ENCODE data around the gene KPNA6.

Gene KPNA6

DNA sequence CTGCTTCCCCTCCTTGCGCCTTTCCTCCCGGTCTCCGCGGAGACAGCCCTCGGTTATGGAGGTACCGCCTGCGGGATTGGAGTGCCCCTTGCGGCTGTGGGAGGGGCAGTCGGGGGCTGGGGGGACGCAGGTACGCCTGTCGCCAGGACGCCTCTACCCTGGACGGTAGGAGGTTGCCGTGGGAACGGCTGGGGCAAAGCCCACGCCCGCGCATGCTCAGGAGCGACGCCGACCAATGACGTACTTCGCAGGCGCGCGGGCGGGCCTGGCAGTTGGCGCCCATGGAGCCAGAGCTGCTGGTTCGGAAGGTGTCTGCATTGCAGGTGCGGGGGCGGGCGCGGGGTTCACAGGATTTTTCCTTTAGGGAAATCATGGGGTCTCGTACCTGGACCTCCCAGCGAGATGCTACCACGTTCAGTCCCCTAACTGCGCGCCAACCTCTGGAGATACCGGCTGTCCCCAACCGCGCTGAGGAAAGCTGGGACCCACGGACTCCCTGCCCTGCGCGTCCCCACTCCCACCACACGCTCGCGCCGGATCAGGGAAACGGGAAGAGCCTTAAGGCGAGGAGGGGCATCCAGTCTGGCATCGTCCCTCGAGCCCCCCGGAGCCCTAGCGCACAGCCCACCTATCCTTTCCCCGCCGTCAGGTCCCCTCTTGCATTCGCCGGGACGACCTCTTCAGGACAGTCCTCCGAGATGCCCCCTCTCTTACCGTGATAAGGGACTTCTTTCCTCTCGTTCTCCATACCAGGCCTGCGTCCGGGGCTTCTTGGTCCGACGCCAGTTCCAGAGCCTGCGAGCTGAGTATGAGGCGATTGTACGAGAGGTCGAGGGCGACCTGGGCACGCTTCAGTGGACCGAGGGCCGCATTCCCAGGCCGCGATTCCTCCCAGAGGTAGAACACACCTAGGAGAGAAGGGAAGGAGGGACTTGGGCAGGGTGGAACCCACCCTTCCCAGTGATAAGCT, 97.8 kb downstream of the KPNA6 start, which contains the start of gene IQCC:
Gene IQCC (plus strand): TSS at position 271 of the 970 bp plus-strand sequence. CDS start 11 bp downstream, at position 282.
- CTCF ChIA-PET: interaction anchor here (0.7 to 4.1 kb wide), 4 partner anchors 10 to 43 kb away, joined by 3 to 39 read pairs (median 3); no protein-coding TSS in a partner anchor
- TF ChIP-seq, protein P1, sequence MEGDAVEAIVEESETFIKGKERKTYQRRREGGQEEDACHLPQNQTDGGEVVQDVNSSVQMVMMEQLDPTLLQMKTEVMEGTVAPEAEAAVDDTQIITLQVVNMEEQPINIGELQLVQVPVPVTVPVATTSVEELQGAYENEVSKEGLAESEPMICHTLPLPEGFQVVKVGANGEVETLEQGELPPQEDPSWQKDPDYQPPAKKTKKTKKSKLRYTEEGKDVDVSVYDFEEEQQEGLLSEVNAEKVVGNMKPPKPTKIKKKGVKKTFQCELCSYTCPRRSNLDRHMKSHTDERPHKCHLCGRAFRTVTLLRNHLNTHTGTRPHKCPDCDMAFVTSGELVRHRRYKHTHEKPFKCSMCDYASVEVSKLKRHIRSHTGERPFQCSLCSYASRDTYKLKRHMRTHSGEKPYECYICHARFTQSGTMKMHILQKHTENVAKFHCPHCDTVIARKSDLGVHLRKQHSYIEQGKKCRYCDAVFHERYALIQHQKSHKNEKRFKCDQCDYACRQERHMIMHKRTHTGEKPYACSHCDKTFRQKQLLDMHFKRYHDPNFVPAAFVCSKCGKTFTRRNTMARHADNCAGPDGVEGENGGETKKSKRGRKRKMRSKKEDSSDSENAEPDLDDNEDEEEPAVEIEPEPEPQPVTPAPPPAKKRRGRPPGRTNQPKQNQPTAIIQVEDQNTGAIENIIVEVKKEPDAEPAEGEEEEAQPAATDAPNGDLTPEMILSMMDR (IDR thresholded peaks at IDR 0.05; ENCODE audit: control extremely low read depth, extremely low read depth, low read depth, missing control alignments): no peak
- peak; percentile 95 for DNase-seq (ENCODE audit: extremely low spot score)
- POLR2A ChIA-PET: interaction anchor here (0.6 to 1.7 kb wide), 2 partner anchors 127 to 130 kb away, joined by 5 to 7 read pairs; partner anchors contain the start of gene MARCKSL1

DNA sequence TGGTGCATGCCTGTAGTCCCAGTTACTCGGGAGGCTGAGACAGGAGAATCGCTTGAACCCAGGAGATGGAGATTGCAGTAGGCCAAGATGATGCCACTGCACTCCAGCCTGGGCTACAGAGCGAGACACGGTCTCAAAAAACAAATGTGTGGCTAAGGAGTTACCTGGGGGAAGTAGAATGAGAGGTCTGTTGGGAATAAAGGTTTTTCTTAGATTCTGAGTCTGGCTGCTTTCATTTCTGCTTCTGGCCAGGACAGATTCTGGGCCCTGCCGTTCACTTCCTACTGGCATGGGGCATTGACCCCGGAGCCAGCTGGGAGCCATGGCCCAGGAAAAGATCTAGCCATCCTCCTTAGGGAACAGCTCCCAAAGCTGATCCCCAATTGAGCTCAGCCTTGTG, 100.6 kb downstream of the KPNA6 start:
- DNase-seq (ENCODE audit: extremely low spot score): no peak
- POLR2A ChIA-PET: interaction anchor here (0.7 kb wide), 1 partner anchor 48 kb away, joined by 3 read pairs; no protein-coding TSS in a partner anchor
- CTCF ChIA-PET: interaction anchor here (0.7 to 1.9 kb wide), 3 partner anchors 10 to 109 kb away, joined by 3 to 4 read pairs (median 3); no protein-coding TSS in a partner anchor
- TF ChIP-seq, protein P1 (IDR thresholded peaks at IDR 0.05; ENCODE audit: control extremely low read depth, extremely low read depth, low read depth, missing control alignments): no peak

DNA sequence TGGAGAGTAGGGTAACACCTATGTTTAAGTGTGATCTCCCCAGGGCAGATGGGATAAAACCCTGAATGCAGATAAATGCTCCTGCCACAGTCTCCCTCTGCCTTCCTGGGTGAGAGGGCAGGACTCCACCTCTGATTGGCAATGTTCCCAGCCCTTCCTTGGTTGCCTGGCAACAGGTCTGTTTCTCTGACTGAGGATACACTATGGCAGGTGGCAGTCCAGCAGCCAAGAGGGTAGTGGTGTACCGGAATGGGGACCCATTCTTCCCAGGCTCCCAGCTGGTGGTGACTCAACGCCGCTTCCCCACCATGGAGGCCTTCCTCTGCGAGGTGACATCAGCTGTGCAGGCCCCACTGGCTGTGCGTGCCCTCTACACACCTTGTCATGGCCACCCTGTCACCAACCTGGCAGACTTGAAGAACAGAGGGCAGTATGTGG, 101.1 kb downstream of the KPNA6 start, which contains the start of gene DCDC2B:
Gene DCDC2B (plus strand): TSS at position 199 of the 438 bp plus-strand sequence. CDS start 5 bp downstream, at position 204.
- TF ChIP-seq, protein P1 (IDR thresholded peaks at IDR 0.05; ENCODE audit: control extremely low read depth, extremely low read depth, low read depth, missing control alignments): no peak
- ChIA-PET CTCF (interaction anchor here (1.9 kb wide), 1 partner anchor 108 kb away, joined by 4 read pairs; no protein-coding TSS in a partner anchor), POLR2A (interaction anchor here (0.7 kb wide), 1 partner anchor 48 kb away, joined by 3 read pairs; no protein-coding TSS in a partner anchor)
- no peak for DNase-seq (ENCODE audit: extremely low spot score)

DNA sequence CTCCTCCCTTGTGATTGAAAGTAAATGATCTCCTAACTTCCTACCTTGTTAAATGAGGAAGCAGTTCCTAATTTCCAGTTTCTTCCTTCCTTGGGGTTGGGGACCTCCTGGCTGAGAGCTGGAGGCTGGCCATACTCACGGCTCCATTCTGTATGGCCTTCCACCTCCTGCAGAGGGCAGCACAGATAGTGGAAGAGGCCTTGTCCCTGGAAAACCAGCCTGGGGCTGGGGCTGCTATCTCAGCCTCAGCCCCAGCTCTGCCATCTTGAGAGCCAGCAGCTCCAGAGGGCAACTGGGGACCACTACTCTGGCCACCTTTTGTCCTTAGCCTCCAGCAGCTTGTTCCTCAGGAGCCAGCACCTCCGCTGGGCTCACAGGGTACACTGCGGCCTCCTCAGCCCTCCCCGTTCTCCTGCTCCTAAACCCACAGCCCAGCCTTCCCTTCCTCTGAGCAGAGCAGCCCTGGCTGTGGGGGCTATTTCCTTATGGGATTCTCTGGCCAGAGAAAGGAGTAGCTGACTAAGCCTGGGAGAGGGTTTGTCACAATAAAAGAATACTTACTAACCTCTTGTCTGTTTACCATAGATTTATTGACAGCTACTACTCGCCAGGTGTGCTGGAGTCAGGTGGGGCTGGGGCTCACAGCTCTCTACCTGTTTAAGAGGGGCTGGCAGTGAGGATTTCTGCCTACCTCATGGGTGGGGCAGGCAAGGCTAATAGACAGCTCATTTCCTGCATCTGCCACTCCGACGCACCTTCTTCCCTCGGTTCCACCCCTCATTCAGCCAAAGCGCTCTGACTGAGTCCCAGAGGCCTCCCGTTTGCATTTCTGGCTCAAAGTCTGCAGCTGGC, 108.0 kb downstream of the KPNA6 start:
- CTCF ChIA-PET: interaction anchor here (0.7 to 7.8 kb wide), 50 partner anchors 9 to 738 kb away, joined by 3 to 156 read pairs (median 6); partner anchors contain the start of genes CCDC28B, FAM167B, FAM229A and IQCC
- peak; percentile 69 for DNase-seq (ENCODE audit: extremely low spot score)
- POLR2A ChIA-PET: interaction anchor here (0.9 to 1.8 kb wide), 5 partner anchors 19 to 120 kb away, joined by 3 to 20 read pairs (median 6); partner anchors contain the start of genes HDAC1 and MARCKSL1

DNA sequence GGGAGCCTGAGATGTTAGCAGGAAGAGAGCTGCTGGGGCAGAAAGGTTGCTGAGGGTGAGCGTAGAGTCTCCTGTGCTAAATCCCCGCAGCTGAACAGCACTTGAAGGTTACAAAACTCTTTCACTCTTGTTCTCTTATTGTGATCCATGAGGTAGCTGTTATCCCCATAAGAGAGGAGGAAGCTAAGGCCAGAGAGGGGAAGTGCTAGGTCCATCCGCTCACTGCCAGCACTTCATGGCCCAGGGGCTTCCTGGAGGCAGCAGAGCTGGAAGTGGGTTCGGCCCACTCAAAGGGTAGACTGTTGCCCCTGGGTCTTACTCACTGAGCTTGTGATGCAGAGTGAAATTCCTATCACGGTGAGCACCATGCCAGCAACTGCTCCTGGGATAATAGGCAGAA, 108.7 kb downstream of the KPNA6 start:
- POLR2A ChIA-PET: interaction anchor here (0.6 to 1.8 kb wide), 3 partner anchors 117 to 148 kb away, joined by 3 to 20 read pairs (median 9); partner anchors contain the start of gene MARCKSL1
- CTCF ChIA-PET: interaction anchor here (0.9 to 7.8 kb wide), 35 partner anchors 10 to 737 kb away, joined by 3 to 156 read pairs (median 9); partner anchors contain the start of genes CCDC28B, FAM167B, FAM229A and HDAC1

More for the DNA sequence above, 108.0 kb downstream of the KPNA6 start:
- TF ChIP-seq, protein P1 (IDR thresholded peaks at IDR 0.05; ENCODE audit: control extremely low read depth, extremely low read depth, low read depth, missing control alignments): peak; percentile 93

More for the DNA sequence above, 108.7 kb downstream of the KPNA6 start:
- no peak for DNase-seq (ENCODE audit: extremely low spot score)
- TF ChIP-seq, protein P1 (IDR thresholded peaks at IDR 0.05; ENCODE audit: control extremely low read depth, extremely low read depth, low read depth, missing control alignments): no peak
